ENCODE data around the gene CASKIN1.

DNA sequence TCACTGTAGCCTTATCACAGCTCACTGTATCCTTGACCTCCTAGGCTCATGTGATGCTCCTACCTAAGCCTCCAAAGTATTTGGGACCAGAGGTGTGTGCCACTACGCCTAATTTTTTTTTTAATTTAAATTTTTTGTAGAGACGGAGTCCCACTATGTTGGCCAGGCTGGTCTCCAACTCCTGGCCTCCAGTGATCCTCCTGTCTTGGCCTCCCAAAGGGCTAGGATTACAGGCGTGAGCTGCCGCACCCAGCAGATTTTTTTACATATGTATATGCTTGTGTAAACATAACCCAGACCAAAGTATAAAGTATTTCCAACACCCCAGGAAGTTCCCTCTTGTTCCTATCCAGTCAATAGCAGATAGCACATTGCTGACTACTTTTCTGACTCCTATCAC, 19.9 kb upstream of the CASKIN1 start:
- TF ChIP-seq, protein P1, sequence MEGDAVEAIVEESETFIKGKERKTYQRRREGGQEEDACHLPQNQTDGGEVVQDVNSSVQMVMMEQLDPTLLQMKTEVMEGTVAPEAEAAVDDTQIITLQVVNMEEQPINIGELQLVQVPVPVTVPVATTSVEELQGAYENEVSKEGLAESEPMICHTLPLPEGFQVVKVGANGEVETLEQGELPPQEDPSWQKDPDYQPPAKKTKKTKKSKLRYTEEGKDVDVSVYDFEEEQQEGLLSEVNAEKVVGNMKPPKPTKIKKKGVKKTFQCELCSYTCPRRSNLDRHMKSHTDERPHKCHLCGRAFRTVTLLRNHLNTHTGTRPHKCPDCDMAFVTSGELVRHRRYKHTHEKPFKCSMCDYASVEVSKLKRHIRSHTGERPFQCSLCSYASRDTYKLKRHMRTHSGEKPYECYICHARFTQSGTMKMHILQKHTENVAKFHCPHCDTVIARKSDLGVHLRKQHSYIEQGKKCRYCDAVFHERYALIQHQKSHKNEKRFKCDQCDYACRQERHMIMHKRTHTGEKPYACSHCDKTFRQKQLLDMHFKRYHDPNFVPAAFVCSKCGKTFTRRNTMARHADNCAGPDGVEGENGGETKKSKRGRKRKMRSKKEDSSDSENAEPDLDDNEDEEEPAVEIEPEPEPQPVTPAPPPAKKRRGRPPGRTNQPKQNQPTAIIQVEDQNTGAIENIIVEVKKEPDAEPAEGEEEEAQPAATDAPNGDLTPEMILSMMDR (IDR thresholded peaks at IDR 0.05), result no peak
- no peak for TF ChIP-seq POLR2AphosphoS5 (IDR thresholded peaks at IDR 0.05; ENCODE audit: low read depth, low read length)

Data from Panc1 (cell line).